Testis (tissue), 2 donors: ENCODE results near the gene SCFD2.

Experiments
- CTCF ChIP-seq, 3 experiments: fragments of 450-650 bp in 2 of 3; fragments of 200-600 bp in 1 of 3; sonication (generic) in 1 of 3; IDR thresholded peaks; one replicate each; pipeline ENCODE4 v1.5.1; 2016 to 2019; ENCODE audit warnings: antibody characterized with exemption in 3 of 3, mild to moderate bottlenecking in 2 of 3, moderate library complexity in 1 of 3
- POLR2A ChIP-seq: fragments of 450-650 bp; IDR thresholded peaks from one replicate; pipeline ENCODE4 v1.6.1; 2017; ENCODE audit warnings: antibody characterized with exemption, mild to moderate bottlenecking, moderate library complexity

GRCh38 chr4:53192496-53192895 is 173.4 kb downstream of the SCFD2 start:
- TF ChIP-seq CTCF (IDR thresholded peaks at IDR 0.05) = no peak
- TF ChIP-seq POLR2A = no peak
